NK-92 (cell line): ENCODE measurements around the gene PDE6B.
"Not testable (repeated sequence)": the region's sequence is repeated elsewhere in the genome, so short reads cannot be mapped to it uniquely, and the experiment has no call there.

Experiments used
- DNase-seq: peaks from one replicate; lab custom pipeline; 2025; ENCODE audit not compliant: unreplicated experiment; lab: John Stamatoyannopoulos, UW

The PDE6B gene

DNA sequence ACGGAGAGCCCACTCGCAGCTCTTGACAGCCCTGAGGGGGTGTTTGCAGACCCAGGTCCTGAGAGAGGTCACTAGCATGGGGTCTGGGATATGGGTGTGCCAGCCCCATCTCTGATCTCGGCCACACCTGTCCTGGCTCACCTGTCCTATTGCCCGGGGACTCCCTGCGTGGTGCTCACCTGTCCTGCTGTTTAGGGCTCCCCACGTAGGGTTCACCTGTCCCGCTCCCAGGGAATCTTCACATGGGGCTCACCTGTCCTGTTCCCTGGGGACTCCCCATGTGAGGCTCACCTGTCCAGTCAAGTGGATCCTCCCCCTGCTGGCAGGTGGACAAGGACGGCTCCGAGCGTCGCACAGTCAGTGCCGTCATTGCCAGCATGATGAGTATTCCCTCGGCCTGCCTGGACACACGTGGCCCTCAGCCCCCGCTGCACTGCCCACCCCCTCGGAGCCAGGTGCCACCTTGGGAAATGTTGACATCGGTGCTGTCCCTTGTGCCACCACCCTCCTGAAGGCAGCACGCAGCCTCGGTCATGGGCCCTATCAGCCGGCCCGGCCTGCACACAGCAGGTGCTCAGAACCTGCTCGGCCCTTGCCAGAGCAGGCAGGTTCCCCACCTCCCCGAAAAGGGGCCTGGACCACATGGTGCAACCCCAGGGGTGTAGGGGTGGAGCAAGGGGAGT, 57.3 kb downstream of the PDE6B start:
- no peak for DNase-seq

DNA sequence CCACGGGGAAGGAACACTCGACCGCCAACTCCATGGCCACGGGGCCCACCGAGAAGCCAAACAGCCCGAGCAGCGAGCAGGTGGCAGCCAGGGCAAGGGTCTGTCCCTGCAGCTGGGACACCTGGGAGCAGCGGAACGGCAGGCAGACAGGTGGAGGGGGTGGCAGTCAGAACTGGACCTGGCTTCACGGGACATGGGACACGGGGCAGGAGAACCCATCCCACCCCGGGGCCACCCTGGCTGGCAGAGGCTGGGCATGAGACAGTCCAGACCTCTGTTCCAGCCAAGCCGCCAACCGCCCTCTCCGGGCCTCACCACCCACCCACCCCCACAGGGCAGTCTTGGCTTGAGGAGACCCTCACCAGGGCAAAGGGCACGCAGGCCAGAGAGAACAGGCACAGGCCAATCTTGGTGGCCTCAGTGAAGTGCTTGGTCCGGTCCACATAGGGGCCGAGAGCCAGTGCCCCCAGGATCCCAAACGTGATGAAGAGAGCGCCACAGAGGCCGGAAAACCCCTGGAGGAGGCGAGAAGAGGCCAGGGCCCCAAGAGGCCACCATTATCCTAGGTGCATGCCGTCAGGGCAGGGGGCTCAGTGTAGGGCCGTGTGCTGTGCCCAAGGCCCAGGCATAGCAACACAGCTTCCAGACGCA, 58.0 kb downstream of the PDE6B start:
- DNase-seq: no peak

DNA sequence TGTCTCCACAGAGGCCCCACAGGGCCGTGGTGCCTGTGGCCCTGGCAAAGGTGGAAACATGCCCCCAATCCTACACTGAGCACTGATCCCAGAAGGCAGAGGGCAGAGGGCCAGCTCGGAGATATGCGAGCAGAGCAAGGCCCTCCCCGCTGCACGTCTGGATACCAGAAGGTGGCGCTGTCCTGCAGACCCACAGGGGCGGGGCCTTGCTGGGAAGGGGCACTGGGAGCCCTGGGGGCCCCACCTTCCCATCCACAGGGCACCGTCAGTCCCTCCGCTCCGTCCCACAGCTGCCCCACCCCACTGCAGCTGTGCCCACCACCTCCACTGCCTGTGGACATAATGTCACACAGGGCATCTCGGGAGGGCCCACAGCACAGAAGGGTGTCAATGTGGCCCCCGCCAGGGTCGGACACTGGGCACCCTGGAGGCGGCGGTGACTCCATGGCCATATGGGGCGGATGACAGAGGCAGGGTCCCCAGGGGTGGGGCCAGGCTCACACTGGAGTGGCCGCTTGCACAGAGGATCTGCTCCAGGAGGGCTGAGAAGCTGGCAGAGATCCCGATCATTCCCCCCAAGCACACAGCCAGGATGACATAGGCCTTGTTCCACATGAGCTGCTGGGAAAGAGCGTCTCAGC, 58.7 kb downstream of the PDE6B start:
- no peak for DNase-seq

DNA sequence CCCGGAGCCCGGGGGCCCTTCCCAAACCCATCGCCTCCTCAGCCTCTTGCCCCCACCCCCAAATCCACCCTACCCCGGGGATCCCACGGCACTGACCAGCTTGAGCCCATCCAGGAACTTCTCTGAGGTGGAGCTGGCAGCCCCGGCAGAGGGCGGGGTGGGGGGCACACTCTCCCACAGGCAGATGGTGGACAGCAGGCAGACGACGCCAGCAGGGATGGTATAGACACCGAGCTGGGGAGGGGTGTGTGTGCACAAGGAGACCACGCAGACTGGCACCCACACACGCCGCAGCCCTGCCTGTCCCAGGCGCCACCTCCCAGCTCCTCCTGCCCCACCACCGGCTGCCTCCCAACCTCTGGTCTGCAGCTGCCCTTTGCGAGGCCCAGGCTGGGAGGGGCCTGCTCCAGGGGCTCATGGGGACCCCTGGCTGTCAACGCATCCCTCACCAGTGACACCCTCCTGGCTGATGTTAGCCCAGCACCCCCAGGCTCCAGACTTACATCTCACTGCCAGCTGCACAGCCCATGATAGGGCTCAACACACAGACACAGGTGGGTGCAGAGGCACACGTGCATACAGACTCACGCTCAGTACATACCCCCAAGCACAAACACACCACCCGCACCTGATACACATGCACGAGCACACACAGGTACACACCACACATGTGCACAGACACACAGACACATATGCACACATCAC, 59.4 kb downstream of the PDE6B start:
- no peak for DNase-seq

DNA sequence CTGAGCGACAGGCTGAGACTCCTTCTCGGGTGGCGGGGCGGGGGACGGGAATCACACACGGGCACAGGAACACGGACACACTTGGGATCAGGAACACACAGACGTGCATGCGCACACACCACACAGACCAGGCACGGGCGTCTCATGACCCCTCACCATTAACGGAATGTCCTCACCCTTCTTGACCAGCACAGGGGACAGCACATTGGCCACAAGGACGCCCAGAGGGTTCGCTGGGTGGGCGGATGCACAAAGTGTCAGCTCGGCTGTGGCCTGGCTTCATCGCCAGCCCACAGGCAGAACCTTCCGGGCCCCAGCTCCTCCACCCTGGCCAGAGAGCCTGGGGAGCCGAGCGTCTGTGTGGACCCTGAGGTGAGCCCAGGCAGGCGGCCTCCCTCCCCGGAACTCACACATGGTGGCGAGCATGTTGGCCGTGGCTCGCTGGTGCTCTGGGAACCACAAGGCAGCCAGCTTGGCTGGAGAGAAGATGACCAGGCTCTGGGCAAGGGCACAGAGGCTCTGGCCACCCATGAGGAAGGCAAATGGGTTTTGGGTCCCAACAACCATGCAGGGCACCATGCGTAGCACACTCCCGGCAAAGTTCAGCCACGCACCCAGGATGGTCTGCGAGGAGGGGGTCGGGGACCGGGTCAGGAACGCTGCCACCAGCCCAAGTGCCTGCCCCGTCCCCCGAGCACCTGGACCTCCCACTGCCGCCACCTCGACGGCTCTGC, 60.5 kb downstream of the PDE6B start:
- DNase-seq: no peak

DNA sequence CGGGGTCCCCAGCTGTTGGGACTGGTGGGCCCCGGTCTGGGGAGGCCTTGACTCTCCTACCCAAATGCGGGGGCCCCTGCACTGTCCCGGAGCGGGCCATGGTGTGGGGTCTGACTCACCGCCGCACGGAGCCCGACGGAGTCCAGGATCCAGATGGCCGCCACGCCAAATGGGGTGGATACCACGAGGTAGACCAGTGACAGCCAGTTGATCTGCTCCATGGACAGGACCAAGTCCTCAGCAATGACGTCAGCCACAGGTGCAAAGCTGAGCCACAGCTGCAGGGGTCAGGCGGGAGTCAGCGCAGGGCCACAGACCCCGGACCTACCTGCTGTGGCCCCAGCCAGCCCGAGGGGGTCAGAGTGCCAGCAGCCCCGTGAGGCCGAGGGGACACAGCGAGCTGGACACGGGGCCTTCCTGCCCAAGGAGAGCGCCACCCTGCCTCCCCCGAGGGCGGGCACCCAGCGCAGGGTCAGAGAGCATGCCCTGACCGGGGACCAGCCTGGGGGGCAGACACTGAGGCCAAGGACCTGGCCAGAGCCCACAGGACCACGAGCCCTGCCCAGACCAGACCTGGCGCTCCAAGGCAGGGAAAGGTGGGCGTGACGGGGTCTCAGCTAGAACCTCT, 61.2 kb downstream of the PDE6B start:
- no peak for DNase-seq

DNA sequence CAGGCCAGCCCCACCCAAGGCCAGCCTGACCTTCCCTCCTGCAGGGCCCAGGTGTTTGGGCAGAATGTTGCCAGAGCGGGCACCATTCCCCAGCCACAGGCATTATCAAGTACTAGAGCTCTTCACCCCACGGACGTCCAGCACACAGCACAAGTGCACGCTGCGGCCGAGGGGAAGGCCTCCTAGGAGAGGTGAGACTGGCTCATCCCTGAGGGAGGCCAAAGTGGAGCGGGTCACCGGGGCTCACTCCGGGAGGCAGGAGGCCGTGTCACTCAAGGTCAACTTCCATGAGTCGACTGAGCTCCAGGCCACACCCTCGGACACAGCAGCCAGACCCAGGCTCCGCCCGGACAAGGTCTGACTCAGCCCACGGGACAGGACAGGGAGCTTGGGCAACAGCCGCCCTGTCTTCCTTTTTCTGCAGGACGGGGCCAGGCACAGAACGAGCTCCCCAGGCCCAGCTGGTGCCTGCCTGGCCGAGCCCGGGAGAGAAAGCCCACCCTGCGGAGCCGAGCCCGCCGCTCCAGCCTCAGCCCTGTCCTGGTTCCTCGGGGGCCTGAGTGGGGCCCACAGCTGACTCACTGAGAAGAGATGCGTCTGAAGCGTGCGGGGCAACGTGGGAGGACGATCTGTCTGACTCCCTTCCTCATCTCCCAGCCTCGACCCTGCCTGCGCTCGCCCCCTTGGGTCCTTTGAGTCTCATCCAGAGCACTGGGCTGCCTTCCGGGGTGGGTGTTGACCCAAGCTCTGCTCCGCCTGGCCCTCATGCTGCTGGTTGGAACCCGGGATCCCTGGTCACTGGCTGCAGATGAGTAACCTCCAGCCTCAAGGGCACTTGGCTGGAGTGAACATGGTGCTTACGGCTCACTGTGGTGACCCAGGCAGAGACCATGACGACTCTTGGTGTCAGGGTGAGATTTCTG, 61.9 kb downstream of the PDE6B start:
- DNase-seq: no peak

DNA sequence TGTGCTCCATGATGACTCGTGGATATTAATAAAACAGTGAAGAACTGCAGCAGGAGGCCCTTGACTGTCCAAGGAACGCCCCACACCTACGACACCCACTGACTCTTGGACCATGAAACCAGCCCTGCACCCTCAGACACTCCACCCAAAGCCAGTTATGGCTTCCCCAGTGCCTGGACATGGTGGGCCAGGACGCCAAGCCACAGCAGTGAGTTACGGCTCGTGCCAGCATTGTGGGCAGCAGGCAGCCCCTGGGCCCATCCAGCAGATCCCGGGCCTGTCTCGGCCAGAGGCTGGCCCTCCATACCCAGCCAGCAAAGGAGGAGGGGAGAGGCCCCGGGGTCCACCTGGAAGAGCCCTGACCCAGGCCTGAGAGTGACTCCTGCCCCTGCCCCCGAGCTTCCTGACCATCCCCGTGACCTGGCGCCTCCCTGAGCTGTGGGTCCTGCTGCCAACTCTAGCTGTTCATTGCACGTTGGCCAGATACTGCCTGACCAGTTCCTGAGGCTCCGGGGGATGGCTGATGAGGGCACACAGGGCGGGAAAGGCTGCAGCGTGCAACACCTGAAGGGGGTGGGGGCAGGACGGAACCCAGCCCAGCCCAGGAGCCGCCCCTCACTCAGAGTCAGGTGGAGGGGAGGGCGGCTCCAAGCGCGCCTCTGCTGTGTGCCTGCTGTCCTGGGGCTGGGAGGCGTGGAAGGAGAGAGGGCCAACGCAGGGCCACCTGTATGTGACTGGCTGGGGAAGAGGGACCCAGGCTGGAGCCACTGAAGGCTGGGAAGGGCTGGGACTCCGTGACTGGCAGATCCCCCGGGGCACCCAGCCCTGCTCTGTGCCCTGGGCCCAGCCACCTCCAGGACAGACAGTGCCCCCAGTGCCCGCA, 62.8 kb downstream of the PDE6B start:
- no peak for DNase-seq

DNA sequence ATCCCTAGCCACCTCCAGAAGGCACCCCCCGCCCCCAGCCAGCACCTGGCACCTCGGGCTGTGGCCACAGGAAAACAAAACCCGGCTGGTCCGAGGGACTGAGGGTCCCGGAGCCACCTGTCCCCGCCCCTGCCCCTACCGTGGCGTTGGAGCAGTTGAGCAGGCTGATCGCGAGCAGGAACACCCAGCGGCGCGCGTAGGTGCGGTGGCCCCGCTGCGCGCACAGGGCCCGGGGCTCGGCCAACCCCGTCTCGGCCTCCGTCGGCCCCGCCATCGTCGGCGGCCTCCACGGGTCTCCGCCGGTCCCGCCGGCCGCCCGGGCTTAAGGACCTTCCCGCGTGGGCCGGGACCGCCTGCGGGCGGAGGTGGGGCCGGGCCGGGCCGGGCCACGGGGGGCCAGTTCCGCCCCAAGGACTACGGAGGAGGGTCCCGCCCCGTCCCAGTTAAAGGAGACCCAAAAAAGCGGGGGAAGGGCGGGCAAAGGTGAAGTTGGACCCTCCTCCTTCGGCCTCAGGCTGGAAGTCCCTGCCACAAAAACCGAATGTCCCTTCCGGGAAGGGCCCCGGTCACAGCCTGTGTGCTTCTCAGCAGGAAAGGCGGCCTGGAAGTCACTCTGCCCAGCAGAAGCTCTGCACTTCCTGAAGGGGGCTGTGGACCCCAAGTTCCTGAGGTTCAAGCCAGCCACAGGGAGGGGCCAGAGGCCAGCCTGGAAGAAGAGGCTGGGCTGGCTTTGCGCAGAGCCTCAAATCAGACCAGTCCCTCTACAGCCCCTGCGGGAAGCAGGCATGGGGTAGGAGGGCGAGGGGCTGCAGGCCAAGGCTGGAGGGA, 63.7 kb downstream of the PDE6B start, which contains the start of gene SLC49A3:
Gene SLC49A3 (minus strand): TSS at position 298 of the 828 bp plus-strand sequence. CDS start 24 bp downstream, at position 274.
- no peak for DNase-seq

DNA sequence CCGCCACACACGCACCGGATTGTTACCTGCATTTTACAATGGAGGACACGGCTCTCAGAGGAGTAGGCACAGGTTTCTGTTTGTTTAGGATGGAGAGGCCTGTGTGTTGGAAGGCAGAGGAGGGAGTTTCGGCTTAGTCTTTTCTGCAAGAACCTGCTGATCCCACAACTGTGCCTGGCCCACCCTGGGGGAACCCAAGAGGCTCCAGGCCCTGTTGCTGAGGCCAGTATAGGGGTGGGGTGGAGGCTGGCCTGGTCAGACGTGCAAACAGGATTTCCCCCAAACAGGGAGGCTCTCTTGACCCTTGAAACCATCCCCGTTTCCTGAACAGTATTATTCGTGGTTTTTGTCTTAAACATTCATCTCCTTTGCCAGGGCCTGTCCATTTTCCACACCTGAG, 64.3 kb downstream of the PDE6B start:
- DNase-seq: no peak

DNA sequence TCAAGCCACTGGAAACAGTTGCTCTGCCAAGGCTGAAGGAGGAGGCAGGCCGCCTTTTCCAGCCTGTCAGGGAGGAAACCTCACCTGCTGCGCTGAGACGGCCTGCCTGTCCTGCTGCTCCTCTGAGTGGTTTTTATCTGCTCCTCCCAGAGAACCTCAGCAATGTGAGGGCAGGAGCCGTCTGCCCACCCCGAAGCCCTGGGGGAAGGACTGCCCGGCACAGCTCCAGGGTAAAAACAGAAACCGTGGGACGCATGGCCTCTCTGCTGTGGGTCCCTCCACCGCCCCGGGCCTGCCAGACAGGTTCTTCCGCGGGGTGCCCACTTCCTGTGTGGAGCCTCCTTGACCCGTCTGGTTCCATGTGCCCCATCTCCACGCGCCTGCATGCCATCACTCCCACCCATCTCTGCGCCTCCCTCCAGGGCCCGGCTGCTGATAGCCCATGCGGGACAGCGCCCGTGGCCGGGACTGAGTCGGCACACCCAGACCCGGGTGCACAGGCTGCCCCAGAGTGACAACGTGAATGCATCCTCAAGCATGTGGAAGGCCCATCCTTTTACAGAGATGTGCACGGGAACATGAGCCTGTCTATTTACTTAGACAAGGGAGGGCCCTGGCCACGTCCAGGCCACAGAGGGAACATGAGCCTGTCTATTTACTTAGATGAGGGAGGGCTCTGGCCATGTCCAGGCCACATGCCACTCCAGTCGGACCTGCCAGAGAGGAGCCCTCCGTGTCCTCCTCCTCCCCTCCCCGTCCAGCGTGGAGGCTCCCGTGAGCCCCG, 67.6 kb downstream of the PDE6B start:
- no peak for DNase-seq

DNA sequence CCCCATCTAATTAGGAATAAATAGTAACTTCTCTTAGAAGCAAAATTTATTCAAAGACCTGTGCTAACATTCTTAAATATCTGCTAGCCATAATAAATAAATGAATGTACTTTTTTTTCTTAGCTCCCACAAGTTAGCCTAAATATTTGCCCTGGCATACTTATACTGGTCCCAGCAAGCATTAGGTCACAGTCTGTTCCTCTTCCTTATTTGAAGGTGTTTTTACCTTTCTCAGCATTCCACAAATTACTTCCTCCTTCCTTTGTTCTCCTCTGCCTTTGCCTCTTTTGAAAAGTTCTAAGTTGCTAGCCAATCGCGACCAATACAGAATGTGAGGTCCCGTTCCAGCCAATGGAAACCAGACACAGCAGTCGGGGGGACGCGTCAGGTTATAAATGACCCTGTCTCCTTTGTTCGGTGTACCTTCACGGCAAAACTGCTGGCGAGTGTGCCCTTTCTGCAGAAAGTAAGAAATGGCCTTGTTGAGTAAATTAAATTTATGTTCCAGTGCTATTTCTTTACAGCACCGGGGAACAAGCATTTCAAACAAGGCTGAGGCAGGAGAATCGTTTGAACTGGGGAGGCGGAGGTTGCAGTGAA, 69.1 kb downstream of the PDE6B start:
- DNase-seq: not testable (repeated sequence)

DNA sequence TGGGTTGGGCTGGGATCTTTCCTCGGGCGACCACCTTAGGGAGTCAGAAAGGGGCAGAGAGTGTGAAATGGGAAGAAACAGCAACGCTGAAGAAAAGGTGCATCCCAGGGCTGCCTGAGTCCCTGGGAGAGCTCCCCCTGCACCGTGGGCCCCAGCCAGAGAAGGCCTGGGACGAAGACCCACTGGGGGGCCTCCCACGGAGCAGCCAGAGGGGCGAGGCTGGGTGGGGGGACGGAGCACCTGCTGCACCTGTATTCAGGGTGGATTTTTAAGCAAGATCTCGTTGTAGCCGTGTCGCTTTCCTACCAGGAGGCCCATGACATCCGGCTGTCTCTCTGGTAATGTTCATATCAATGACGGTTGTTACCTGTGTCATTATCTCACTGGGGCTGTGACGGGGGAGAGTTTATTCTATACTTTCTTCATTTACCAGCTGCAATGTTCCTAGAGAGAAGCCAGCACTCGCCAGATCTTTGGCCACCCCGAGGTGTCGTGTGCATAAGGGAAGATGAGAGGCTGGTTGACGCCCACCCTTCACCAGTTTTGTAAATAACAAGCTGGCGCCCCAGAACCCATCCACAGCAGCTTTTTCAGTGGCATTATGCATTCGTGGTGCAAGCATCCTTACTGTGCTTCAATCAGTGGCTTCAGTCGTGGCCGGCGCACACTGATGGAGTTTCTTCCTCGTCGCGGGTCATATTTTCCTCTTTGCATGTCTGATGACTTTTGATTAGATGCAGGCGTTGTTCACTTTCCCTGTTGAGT, 74.6 kb downstream of the PDE6B start:
- DNase-seq: no peak

DNA sequence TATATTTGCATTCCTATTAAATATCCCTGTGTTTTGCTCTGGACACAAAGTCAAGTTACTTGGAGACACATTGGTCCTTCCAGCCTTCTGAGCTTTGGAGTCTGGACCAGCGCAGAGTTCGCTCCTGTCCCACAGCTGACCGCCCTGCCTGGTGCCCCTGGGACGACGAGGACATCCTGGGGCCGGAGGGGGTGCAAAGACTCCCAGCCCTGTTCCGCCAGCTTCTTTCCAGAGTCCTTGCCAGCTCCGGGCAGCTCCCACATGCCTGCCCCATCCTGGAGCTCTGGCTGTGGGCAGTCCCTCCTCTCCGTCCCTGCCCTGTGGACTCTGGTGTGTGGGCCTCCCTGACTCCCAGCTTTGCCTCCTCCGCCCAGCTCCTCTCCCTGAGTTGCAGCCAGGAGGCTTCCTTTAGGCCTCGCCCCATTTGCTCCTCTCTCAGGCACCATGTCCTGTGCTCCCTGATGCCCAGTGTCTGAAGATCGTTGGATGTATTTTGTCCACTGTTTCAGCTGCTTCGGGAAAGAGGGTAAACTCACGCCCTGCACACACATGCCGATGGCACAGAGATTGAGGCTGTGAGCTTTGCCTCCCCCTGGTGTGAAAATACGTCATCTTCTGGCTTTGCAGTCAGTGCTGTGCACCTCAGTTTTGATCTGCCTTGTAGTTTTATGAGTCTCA, 75.4 kb downstream of the PDE6B start:
- DNase-seq: no peak

DNA sequence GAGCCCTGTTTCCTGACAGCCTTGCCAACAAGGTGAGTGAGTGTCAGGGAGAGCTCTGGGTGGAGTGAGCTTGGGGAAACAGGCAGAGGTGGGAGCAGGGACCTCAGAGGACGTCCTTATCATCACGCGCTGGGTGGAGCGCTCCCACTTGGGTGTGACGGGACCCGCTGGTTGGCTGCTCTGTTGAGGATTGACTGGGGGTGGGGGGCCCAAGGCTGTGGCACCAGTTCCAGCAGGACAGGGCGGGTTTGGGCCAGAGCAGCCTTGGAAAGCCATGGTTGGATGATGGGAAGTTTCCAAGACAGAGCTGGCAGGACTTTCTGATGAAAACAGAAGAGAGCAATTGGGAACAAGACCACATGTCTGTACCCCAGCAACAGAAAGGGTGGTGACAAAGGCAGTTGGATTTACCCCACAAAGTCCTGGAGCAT, 77.3 kb downstream of the PDE6B start:
- DNase-seq: no peak
